HAP-1 (cell line): ENCODE results near the gene STON1.
"Not testable (repeated sequence)": the region's sequence is repeated elsewhere in the genome, so short reads cannot be mapped to it uniquely, and the experiment has no call there.

ENCODE experiments used
- DNase-seq, 2 experiments: peaks; one replicate each; pipeline ENCODE4 v3.0.0-alpha.2; 2016 to 2020; ENCODE audit warnings: low spot score in 2 of 2
- H3K27me3 ChIP-seq: fragments of 250-450 bp; sonication (Bioruptor Pico); 2 replicates; pipeline ENCODE4 v1.5.1; 2020; ENCODE audit warnings: low read depth, mild to moderate bottlenecking, moderate library complexity
- H3K36me3 ChIP-seq: fragments of 250-450 bp; sonication (Bioruptor Pico); replicated peaks from 2 replicates; pipeline ENCODE4 v1.5.1; 2020; ENCODE audit warnings: mild to moderate bottlenecking
- H3K4me1 ChIP-seq: fragments of 250-450 bp; sonication (Bioruptor Pico); 2 replicates; pipeline ENCODE4 v1.5.1; 2020; ENCODE audit warnings: mild to moderate bottlenecking
- H3K4me3 ChIP-seq: fragments of 250-450 bp; sonication (Bioruptor Pico); 2 replicates; pipeline ENCODE4 v1.5.1; 2020; ENCODE audit warnings: mild to moderate bottlenecking, moderate library complexity
- H3K9me3 ChIP-seq: fragments of 250-450 bp; sonication (Bioruptor Pico); 2 replicates; pipeline ENCODE4 v1.5.1; 2020; ENCODE audit warnings: mild to moderate bottlenecking, moderate library complexity
- in situ Hi-C: fragments of 300-500 bp; cut with MboI; formaldehyde crosslinking; loops from 3 replicates; pipeline ENCODE4 v1.14.3; 2020; ENCODE audit warnings: low sequenced_read_pairs, inconsistent platforms, mixed read lengths

Gene STON1

DNA sequence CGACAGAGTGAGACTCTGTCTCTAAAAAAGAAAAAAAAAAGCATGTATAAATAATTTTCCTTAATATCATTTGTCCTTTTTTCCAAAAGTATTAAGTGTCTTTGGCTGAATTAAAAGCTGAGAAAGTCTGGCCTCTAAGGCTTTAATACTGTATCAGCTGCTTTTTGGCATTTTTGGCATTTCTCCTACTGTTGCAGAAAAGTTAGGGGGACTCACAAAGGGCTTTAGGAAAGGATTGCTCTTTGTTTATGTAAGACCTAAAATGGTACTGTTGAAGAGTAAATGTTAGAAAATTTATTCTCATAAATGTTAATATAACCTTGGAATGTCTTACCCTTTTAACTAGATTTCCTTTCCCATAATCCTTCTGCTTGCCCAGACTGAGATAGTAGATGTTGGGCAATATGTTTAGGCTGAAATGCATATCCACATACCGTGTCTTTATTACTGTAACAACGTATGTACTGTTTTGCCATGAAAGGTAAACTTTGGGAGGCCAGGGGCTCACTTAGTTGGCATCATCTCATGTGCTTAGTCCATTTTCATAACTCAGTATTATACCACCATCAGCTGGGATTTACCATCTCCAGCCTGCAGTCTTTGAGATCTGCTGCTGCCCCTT lies 18.0 kb upstream of the STON1 start:
- no peak for DNase-seq
- peaks cover 4% of the 10 kb centered on the region for H3K36me3 ChIP-seq
- H3K27me3 ChIP-seq = no peaks in the 10 kb centered on the region
- no peaks in the 10 kb centered on the region for H3K9me3 ChIP-seq
- in situ Hi-C loops = no loop called here
- no peak overlapping the region for H3K4me3 ChIP-seq
- peaks cover 13% of the 10 kb centered on the region for H3K4me1 ChIP-seq

DNA sequence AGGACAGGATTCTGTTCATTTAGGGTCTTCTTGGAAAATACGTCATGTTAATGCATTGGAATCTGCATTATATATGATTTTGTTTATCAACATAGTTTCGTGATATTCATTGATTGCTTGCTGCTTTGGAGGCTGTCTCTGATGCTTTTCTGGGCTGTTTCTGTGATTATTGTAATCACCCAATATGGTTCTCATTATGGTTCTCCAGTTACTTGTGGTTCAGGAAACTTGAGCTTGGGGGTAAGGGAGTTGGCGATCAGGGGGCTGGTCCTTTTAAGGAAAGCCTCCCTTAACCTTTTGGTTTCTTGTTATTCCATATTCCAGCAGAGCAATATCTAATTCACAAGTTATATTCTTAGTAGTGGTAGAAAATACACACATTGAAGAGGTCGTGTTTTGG lies 17.4 kb upstream of the STON1 start:
- no peaks in the 10 kb centered on the region for H3K27me3 ChIP-seq
- in situ Hi-C loops = no loop called here
- no peaks in the 10 kb centered on the region for H3K9me3 ChIP-seq
- H3K36me3 ChIP-seq = peaks cover 4% of the 10 kb centered on the region
- peaks cover 13% of the 10 kb centered on the region for H3K4me1 ChIP-seq
- no peak overlapping the region for H3K4me3 ChIP-seq
- no peak for DNase-seq

DNA sequence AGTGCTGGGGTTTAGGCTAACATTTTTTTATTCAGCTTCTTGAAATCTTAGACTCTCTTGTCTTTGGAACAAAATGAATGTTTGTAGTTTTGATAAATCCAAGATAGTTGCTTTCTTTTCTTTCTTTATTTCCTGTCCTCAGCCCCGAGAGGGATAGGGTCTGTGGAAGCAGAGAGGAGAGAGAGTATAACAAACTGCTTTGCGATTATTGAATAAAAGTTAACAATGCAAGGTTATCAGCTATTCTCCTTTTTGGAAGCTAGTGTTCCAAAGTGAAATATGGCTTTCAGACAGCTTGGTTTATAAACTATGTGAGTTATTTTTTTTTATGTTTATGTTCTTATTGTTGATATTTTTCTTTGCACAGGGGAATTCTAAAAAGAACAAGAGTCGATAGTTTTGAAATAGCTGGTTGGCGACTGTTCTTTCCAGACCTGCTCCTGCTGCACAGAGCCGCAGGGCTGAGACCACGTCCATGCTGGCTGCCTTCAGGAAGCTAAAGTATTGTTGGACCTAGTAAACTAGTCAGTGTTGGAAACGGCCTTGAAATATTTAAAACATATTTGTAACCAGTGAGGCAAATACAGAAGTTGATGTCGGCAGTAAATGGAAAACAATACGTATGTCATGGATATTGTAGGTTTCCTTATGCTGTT lies 15.5 kb upstream of the STON1 start:
- in situ Hi-C loops = no loop called here
- no peak overlapping the region for H3K4me3 ChIP-seq
- no peaks in the 10 kb centered on the region for H3K4me1 ChIP-seq
- H3K27me3 ChIP-seq = no peaks in the 10 kb centered on the region
- no peaks in the 10 kb centered on the region for H3K9me3 ChIP-seq
- peaks cover 4% of the 10 kb centered on the region for H3K36me3 ChIP-seq
- DNase-seq = no peak

DNA sequence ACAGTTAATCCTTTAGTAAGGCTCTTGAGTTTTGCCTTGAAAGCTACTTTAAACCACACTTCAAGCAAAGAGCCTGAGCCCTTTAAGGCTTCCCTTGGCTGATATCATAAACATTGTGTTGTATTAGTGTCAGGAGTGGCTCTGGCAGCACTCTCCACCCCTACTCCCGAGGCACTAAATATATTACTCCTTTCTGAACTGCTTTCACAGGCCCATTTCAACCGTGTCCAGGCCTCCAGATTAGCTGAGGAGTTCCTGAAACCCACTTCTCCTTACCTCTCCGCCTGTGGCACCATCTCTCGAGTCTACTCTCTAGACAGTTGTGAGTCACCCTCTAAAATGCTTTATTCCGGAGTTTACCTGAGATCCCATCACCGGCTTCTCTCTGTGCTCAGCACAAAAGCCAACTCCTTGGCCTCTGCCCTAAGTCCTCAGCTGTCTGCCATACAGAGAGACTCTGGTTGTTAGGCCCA lies 14.4 kb upstream of the STON1 start:
- DNase-seq = no peak
- Histone ChIP-seq H3K36me3 (peaks cover 4% of the 10 kb centered on the region), H3K4me1 (no peaks in the 10 kb centered on the region), H3K27me3 (no peaks in the 10 kb centered on the region), H3K9me3 (no peaks in the 10 kb centered on the region), H3K4me3 (no peak overlapping the region)
- in situ Hi-C loops = no loop called here

DNA sequence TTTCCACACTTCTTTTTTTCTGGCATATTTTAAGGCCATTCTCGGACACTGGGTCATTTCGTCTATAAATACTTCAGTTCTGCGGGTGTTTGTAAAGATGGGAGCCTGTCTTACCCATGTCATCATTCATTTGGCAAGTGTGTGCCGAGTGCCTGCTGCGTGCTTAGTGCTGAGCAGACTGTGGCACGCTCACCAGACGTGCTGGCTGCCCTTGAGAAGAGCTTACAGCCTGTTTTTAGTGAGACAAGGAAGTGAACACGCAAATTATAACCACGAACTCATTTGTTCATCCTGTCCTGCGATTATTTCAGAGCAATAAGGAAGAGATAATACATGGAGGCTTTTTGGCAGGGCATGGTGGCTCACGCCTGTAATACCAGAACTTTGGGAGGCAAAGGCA lies 10.4 kb upstream of the STON1 start:
- Histone ChIP-seq H3K9me3 (no peaks in the 10 kb centered on the region), H3K36me3 (no peaks in the 10 kb centered on the region), H3K4me3 (no peak overlapping the region), H3K4me1 (no peaks in the 10 kb centered on the region), H3K27me3 (no peaks in the 10 kb centered on the region)
- no peak for DNase-seq
- in situ Hi-C loops = no loop called here

DNA sequence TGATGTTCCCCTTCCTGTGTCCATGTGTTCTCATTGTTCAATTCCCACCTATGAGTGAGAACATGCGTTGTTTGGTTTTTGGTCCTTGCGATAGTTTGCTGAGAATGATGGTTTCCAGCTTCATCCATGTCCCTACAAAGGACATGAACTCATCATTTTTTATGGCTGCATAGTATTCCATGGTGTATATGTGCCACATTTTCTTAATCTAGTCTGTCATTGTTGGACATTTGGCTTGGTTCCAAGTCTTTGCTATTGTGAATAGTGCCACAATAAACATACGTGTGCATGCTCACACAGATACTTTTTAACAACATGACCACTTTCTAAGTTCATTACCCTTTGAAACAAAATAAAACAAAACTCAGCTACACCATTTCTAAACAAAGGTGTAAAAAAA lies 5.2 kb upstream of the STON1 start:
- H3K9me3 ChIP-seq, DNase-seq, H3K27me3 ChIP-seq, in situ Hi-C loops, H3K4me3 ChIP-seq, H3K36me3 ChIP-seq: not testable (repeated sequence)
- peaks cover 14% of the 10 kb centered on the region for H3K4me1 ChIP-seq

DNA sequence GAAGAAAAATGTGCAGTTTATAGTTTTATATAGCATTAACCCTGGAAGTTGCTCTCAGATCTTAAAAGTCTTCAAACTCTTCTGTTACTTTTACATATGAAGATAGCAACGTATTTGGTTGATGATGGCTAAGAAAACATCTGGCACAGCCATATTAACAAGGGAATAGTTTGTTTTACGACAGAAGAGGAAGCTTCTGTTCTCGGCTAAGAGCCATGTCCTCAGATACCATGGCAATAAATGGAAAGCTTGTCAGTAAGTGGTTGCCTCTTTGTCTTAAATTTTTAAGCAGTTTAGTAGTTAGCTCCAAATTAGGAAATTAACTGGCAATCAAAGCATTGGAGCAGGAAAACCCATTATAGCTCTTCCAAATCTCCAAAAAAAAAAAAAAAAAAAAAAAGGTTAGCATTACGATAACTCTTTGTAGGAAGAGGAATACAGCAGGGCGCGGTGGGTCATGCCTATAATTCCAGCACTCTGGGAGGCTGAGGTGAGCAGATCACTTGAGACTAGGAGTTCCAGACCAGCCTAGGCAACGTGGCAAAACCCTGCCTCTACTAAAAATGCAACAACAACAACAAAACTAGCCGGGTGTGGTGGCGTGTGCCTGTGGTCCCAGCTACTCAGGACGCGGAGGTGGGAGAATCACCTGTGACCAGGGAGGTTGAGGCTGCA lies 4.5 kb upstream of the STON1 start:
- Histone ChIP-seq H3K27me3 (no peaks in the 10 kb centered on the region), H3K9me3 (no peaks in the 10 kb centered on the region), H3K4me3 (no peak overlapping the region), H3K36me3 (no peaks in the 10 kb centered on the region; the same call in 1 of the 2 replicates), H3K4me1 (peaks cover 14% of the 10 kb centered on the region)
- no peak for DNase-seq
- in situ Hi-C loops = no loop called here

DNA sequence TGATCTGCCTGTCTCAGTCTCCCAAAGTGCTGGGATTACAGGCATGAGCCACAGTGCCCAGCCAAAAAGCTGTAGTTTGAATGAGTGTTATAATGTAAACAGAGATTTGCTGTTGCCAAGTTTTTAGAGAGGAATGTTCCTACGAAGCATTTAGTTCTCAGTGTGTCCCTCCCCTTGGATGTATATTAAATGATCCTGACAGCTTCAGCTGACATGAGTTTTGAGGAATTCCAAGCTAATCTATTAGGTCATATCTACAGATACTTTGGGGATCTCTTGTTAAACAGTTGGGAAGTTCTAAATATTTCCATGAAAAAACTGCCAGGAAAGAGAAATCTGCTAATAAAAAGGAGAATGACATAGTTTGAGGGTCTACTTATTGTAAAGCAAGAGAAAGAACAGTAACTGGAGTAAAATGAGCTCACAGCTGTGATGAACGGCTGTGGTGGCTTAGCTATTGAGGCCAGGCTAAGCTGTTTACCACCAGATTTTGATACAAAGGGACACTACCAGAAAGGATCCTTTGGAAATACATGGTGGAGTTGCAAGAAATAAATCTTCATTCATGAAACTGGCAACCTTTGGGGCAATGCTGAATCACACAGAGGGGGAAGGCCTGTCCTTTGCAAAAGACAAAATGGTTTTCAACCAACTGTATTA lies 2.6 kb upstream of the STON1 start:
- in situ Hi-C loops = no loop called here
- H3K36me3 ChIP-seq = no peaks in the 10 kb centered on the region; the same call in 1 of the 2 replicates
- peak in 1 of 2 experiments; percentile 29 for DNase-seq
- H3K27me3 ChIP-seq = no peaks in the 10 kb centered on the region
- H3K4me1 ChIP-seq = peaks cover 19% of the 10 kb centered on the region
- no peak overlapping the region for H3K4me3 ChIP-seq
- H3K9me3 ChIP-seq = no peaks in the 10 kb centered on the region

DNA sequence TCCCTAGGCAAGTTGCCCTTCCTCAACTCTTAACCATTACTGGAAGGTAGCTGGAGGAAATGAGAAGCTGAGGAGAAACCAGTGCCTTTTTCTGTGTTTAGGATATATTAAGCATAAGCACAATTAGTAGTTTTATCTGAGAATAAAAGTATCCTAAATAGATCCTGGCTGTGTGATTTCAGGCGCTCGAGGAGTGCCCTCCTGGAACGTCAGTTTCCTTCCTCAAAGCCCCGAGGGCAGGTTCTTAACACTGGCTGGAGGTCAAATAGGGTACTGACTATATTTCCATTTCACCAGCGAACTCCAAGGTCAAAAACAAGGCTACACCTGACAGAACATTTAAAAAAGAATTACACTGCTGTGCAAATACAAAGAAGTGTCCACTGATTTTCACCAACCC lies 1.5 kb upstream of the STON1 start:
- DNase-seq = no peak
- no peak overlapping the region for H3K4me3 ChIP-seq
- in situ Hi-C loops = no loop called here
- H3K36me3 ChIP-seq = no peaks in the 10 kb centered on the region; the same call in 1 of the 2 replicates
- H3K27me3 ChIP-seq = no peaks in the 10 kb centered on the region
- no peaks in the 10 kb centered on the region for H3K9me3 ChIP-seq
- H3K4me1 ChIP-seq = peaks cover 19% of the 10 kb centered on the region

DNA sequence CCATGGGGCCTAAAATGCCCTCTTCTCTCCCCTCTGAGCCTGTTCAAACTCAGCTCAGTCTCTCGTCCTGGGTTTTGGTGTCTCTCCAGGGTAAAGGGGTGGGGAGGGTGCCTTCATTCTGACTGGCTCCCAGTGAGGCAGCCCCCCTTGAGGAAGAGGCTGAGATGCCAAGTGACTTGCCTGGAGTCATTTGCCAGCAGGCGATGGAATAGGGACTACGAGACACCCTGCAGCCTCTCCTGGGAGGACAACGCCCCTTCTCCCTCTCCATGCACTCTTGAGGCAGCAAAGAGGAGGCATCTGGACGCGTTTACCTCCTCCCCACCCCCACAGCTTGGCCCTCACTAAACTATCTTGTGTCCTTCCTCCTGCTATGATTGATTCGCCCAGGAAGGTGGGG lies 760 bp upstream of the STON1 start:
- no peaks in the 10 kb centered on the region for H3K9me3 ChIP-seq
- H3K4me1 ChIP-seq = peaks cover 19% of the 10 kb centered on the region
- peak in 1 of 2 experiments; percentile 26 for DNase-seq
- H3K4me3 ChIP-seq = no peak overlapping the region
- no peaks in the 10 kb centered on the region for H3K27me3 ChIP-seq
- in situ Hi-C loops = no loop called here
- H3K36me3 ChIP-seq = no peaks in the 10 kb centered on the region; the same call in 1 of the 2 replicates

DNA sequence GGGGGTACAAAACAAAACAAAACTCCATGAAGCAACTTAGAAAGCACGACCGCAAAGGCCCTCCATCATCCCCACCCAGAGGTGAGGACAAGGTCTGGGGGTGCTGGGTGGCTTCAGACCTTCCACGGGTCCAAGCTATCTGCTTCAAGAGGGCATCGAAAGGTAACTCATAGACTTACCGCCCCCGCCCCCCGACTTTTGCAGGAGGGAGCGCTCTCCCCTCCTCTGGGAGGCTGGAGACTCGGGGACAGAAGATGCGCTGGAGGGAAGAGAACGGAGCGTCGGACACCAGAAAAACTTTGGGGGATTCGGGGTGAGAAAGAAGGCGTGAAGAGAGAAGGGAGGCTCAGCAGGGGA lies 300 bp upstream of the STON1 start:
- Histone ChIP-seq H3K4me3 (peak overlapping the region; percentile 67), H3K36me3 (no peaks in the 10 kb centered on the region; the same call in 1 of the 2 replicates), H3K9me3 (no peaks in the 10 kb centered on the region), H3K27me3 (no peaks in the 10 kb centered on the region), H3K4me1 (peaks cover 19% of the 10 kb centered on the region)
- in situ Hi-C loops = no loop called here
- DNase-seq = peak in 1 of 2 experiments; percentile 52

DNA sequence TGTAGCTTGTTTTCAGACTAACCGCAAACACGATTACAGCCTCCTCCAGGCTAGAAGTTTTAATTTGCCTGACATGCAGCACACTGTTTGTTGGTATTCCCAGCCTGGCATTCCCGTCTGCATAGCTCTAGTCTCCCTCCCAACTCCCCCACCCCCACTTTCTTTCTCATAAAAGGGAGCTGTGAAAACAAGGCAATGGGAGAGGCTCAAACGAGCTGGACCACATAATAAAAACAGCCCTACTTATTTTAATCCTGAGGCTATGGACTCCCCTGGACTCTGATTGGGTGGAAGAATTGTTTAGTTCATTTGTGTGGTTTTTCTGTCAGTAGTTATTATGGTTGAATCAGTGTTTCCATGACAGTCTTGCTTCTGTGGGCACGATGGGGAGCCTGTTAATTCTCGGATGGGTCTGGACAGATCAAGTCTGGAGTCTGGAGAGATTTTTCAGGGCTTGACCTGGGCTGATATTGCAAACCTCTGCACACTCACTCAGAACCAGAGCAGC lies 1.2 kb downstream of the STON1 start:
- Histone ChIP-seq H3K4me3 (peak overlapping the region; percentile 67), H3K9me3 (no peaks in the 10 kb centered on the region), H3K36me3 (no peaks in the 10 kb centered on the region; the same call in 1 of the 2 replicates), H3K4me1 (peaks cover 19% of the 10 kb centered on the region), H3K27me3 (no peaks in the 10 kb centered on the region)
- peak; percentile 91 to 95 for DNase-seq
- in situ Hi-C loops = no loop called here

DNA sequence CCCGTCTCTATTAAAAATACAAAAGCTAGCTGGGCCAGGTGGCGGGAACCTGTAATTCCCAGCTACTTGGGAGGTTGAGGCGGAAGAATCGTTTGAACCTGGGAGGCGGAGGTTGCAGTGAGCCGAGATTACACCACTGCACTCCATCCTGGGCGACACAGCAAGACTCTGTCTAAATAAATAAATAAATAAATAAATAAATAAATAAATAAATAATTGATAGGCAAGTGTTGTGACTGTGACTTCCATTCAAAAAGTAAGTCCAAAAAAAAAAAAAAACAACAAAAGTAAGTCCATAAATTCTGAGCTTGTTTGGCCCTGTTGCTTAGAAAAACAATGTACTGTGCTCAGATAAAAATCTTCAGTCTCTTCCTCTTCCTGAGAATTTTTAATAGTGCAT lies 2.2 kb downstream of the STON1 start:
- H3K27me3 ChIP-seq = no peaks in the 10 kb centered on the region
- H3K4me1 ChIP-seq = peaks cover 17% of the 10 kb centered on the region
- in situ Hi-C loops = no loop called here
- H3K36me3 ChIP-seq = no peaks in the 10 kb centered on the region
- DNase-seq = no peak
- no peak overlapping the region for H3K4me3 ChIP-seq
- H3K9me3 ChIP-seq = no peaks in the 10 kb centered on the region

DNA sequence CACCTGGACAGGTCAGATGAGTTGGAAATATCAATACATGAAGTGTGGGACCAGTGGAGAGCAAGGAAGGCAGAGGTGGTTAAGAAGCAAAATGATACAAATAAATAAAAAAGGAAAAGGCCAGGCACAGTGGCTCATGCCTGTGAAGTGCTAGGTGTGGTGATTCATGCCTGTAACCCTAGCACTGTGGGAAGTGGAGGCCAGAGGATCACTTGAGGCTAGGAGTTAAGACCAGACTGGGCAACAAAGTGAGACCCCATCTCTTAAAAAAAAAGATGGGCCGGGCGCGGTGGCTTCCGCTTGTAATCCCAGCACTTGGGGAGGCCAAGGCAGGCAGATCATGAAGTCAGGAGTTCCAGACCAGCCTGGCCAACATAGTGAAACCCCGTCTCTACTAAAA lies 2.9 kb downstream of the STON1 start:
- Histone ChIP-seq H3K4me1 (peaks cover 10% of the 10 kb centered on the region), H3K4me3 (no peak overlapping the region), H3K9me3 (no peaks in the 10 kb centered on the region), H3K27me3 (no peaks in the 10 kb centered on the region), H3K36me3 (no peaks in the 10 kb centered on the region)
- DNase-seq = no peak
- in situ Hi-C loops = no loop called here
